ENCODE results near the gene PLA2G4F. TPM values are rescaled to one million over a fixed set of nuclear protein-coding genes. Genes with fewer than 3 reads are reported as not detected.

PLA2G4F gene
- total and polyA plus RNA-seq, 10 donors = 0.03 TPM; not detected in 9

DNA sequence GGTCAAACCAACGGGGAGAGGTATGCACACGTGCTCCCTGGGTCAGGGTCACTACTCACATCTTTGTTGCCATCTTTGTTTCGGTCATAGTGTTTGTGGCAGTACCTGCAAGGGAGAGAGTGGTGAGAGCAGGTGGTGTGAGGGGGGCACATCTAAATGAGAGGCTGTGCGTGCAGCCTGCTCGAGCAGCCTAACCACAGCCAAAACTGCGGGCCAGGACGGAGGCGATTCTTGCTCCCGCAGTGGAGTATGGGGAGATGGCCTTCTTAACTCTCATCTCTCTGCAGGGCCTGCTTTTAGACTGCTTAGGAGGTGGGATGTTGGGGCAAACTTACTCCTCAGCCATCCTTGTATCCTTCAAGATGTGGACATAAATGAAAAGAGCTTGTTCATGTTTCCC, 6.9 kb upstream of the PLA2G4F start:
- Histone ChIP-seq H3K4me1 (peaks cover 0 to 4% (median 0%) of the 10 kb centered on the region in 6 donors), H3K4me3 (no peak overlapping the region), H3K36me3 (peaks cover 6 to 100% (median 98%) of the 10 kb centered on the region in 6 donors), H3K9me3 (no peaks in the 10 kb centered on the region), H3K27ac (no peak overlapping the region), H3K27me3 (replicated peaks in 1 of 7) (no peaks in the 10 kb centered on the region)
- 98 to 100% (median 98%) methylated on average over 9 of the region's 9 CpGs for WGBS, 5 donors
- intact Hi-C loops (cut with DNase I; ENCODE audit: low total_unique reads) = no loop called here
- TF ChIP-seq POLR2A (IDR thresholded peaks at IDR 0.05) = no peak
- TF ChIP-seq POLR2AphosphoS5 (IDR thresholded peaks at IDR 0.05) = no peak
- TF ChIP-seq, protein P1, sequence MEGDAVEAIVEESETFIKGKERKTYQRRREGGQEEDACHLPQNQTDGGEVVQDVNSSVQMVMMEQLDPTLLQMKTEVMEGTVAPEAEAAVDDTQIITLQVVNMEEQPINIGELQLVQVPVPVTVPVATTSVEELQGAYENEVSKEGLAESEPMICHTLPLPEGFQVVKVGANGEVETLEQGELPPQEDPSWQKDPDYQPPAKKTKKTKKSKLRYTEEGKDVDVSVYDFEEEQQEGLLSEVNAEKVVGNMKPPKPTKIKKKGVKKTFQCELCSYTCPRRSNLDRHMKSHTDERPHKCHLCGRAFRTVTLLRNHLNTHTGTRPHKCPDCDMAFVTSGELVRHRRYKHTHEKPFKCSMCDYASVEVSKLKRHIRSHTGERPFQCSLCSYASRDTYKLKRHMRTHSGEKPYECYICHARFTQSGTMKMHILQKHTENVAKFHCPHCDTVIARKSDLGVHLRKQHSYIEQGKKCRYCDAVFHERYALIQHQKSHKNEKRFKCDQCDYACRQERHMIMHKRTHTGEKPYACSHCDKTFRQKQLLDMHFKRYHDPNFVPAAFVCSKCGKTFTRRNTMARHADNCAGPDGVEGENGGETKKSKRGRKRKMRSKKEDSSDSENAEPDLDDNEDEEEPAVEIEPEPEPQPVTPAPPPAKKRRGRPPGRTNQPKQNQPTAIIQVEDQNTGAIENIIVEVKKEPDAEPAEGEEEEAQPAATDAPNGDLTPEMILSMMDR (IDR thresholded peaks at IDR 0.05 in 8 of 11, conservative IDR thresholded peaks at IDR 0.05 in 3 of 11) = no peak
- DNase-seq = no peak

DNA sequence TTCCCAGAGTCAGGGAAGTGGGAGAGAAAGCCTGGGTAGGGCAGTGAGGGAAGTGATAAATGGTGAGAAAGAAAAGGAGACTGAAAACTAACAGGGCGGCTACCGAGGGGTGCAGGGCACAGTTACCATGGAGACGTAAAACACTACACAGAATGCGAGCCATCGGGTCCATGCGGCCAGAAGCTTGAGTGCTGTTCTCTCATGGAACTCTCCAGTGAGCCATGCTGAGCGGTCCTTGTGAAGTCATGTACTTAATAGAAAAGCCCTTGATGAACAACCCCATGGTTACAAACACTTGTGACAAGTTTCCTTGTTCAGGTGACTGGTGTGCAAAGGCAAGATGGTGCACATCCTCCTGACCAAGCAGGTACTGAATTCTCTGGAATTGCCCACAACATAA, 3.7 kb upstream of the PLA2G4F start:
- no peak for TF ChIP-seq POLR2AphosphoS5 (IDR thresholded peaks at IDR 0.05)
- TF ChIP-seq, protein P1 (IDR thresholded peaks at IDR 0.05 in 8 of 11, conservative IDR thresholded peaks at IDR 0.05 in 3 of 11) = no peak
- TF ChIP-seq POLR2A (IDR thresholded peaks at IDR 0.05) = no peak
- H3K36me3 ChIP-seq = peaks cover 3 to 70% (median 66%) of the 10 kb centered on the region in 6 donors
- no peaks in the 10 kb centered on the region for H3K27me3 ChIP-seq (replicated peaks in 1 of 7)
- intact Hi-C loops (cut with DNase I; ENCODE audit: low total_unique reads) = no loop called here
- no peaks in the 10 kb centered on the region for H3K9me3 ChIP-seq
- H3K4me1 ChIP-seq = peaks cover 0 to 3% (median 0%) of the 10 kb centered on the region in 6 donors
- DNase-seq = no peak
- 90 to 95% (median 94%) methylated on average over 7 of the region's 7 CpGs for WGBS, 5 donors
- no peak overlapping the region for H3K27ac ChIP-seq
- no peak overlapping the region for H3K4me3 ChIP-seq

DNA sequence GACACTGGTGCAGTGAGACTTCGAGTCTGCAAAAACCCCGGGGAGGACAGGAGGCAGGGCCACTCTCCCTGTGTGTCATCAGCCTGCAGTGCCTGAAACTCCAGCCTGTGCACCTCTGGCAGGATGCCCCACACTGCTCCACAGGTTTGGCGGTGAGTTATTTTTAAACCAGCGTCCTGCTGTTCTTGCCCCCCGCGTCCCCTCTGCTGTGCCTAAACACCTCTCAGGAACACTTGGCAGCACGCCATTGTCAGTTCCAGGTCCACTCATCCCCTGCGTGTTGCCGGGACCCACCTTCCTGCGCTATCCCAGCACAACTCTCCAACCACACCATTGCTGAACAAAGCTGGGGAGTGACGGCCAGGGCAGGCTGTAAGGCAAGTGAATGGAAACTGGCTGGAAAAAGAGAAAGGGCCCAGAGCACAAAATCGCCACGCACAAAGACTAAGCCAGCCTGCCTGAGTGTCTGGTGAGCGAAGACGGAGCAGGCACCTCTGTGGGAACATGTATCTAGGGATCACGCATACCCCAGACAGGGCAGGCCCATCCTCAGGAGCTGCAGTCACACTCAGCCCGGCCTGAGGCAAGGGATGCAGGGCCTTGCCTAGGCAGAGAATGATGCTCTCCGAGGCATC, 3.1 kb upstream of the PLA2G4F start:
- peaks cover 0 to 3% (median 0%) of the 10 kb centered on the region in 6 donors for H3K4me1 ChIP-seq
- no peaks in the 10 kb centered on the region for H3K9me3 ChIP-seq
- peaks cover 3 to 64% (median 60%) of the 10 kb centered on the region in 6 donors for H3K36me3 ChIP-seq
- no peak overlapping the region for H3K4me3 ChIP-seq
- H3K27ac ChIP-seq = no peak overlapping the region
- intact Hi-C loops (cut with DNase I; ENCODE audit: low total_unique reads) = no loop called here
- 90 to 95% (median 92%) methylated on average over 18 of the region's 18 CpGs for WGBS, 5 donors
- TF ChIP-seq POLR2A (IDR thresholded peaks at IDR 0.05) = no peak
- TF ChIP-seq, protein P1 (IDR thresholded peaks at IDR 0.05 in 8 of 11, conservative IDR thresholded peaks at IDR 0.05 in 3 of 11) = no peak
- TF ChIP-seq POLR2AphosphoS5 (IDR thresholded peaks at IDR 0.05) = no peak
- no peaks in the 10 kb centered on the region for H3K27me3 ChIP-seq (replicated peaks in 1 of 7)
- DNase-seq = no peak

DNA sequence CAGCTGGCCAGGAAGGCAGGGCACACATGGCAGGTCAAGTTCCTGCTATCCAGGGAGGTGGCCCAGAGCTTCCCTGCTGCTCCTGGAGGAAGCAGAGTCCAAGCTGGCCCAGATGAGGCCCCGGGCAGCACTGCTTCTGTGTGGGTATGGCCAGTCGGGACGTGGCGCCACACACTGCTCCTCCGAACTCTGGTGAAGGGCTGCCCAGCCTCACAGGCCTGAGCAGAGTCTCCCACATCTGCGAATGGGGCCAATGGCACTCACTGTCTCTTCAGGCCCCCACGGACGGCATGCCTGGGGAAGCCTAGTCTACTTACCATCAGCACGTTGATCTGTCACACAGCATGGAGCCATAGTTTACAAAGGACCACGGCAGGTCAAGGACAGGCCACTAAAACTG, 2.5 kb upstream of the PLA2G4F start:
- peaks cover 0 to 2% (median 0%) of the 10 kb centered on the region in 6 donors for H3K4me1 ChIP-seq
- no peak overlapping the region for H3K27ac ChIP-seq
- no peak for DNase-seq
- TF ChIP-seq POLR2AphosphoS5 (IDR thresholded peaks at IDR 0.05) = peak in 1 of 3 donors; percentile 37
- TF ChIP-seq, protein P1 (IDR thresholded peaks at IDR 0.05 in 8 of 11, conservative IDR thresholded peaks at IDR 0.05 in 3 of 11) = no peak
- no peak for TF ChIP-seq POLR2A (IDR thresholded peaks at IDR 0.05)
- peaks cover 3 to 58% (median 54%) of the 10 kb centered on the region in 6 donors for H3K36me3 ChIP-seq
- H3K9me3 ChIP-seq = no peaks in the 10 kb centered on the region
- intact Hi-C loops (cut with DNase I; ENCODE audit: low total_unique reads) = no loop called here
- no peak overlapping the region for H3K4me3 ChIP-seq
- peaks cover 0 to 2% (median 0%) of the 10 kb centered on the region in 7 donors for H3K27me3 ChIP-seq (replicated peaks in 1 of 7)
- WGBS, 5 donors = 89 to 96% (median 93%) methylated on average over 7 to 10 of the region's 10 CpGs
